ENCODE measurements around the gene ADNP2. TPM values are rescaled to one million over a fixed set of nuclear protein-coding genes. Genes with fewer than 3 reads are reported as not detected.

Gene ADNP2
- total and polyA plus RNA-seq, 2 donors (not counting 1 experiment from before 2014, with no cell fraction given), result 4.7 to 14.7 TPM

GRCh38 chr18:80130555-80130954 is 21.5 kb downstream of the ADNP2 start:
- no peak overlapping the region for H3K27ac ChIP-seq (ENCODE audit: low read length in 2 of 2)

More at GRCh38 chr18:80130555-80130954, 21.5 kb downstream of the ADNP2 start:
- Histone ChIP-seq H3K27me3 (replicated peaks in 1 of 4; ENCODE audit: control extremely low read depth in 1 of 4, control insufficient read depth in 3 of 4, insufficient read depth in 4 of 4, low read length in 3 of 4) (no peaks in the 10 kb centered on the region), H3K4me2 (replicated peaks; ENCODE audit: low read depth, low read length, poor library complexity, severe bottlenecking) (no peak overlapping the region), H3K4me1 (ENCODE audit: control insufficient read depth in 2 of 2, insufficient read depth in 2 of 2, low read length in 2 of 2) (no peaks in the 10 kb centered on the region), H4K20me1 (ENCODE audit: control insufficient read depth, insufficient read depth, low read length, poor library complexity, severe bottlenecking) (peaks cover 6% of the 10 kb centered on the region), H3K9me3 (ENCODE audit: control extremely low read depth in 1 of 3, control insufficient read depth in 2 of 3, insufficient read depth in 1 of 3, low read length in 2 of 3) (no peaks in the 10 kb centered on the region), H3K36me3 (replicated peaks in 1 of 2; ENCODE audit: control extremely low read depth in 1 of 2, control insufficient read depth in 1 of 2, extremely low read depth in 1 of 2, insufficient read depth in 2 of 2, low read length in 1 of 2) (peaks cover 2 to 20% of the 10 kb centered on the region in 2 experiments), H3K79me2 (ENCODE audit: control insufficient read depth, insufficient read depth, low read length) (peaks cover 24% of the 10 kb centered on the region), H2AFZ (ENCODE audit: insufficient read depth, low read depth, low read length, poor library complexity, severe bottlenecking) (no peak overlapping the region), H3K9ac (ENCODE audit: low read length) (no peak overlapping the region), H3K4me3 (ENCODE audit: control extremely low read depth in 1 of 5, extremely low read depth in 1 of 5, insufficient read depth in 1 of 5, low read depth in 2 of 5, low read length in 4 of 5) (no peak overlapping the region)
- CTCF ChIA-PET, result no interaction called here
- Mint-ChIP-seq H3K9me3 (ENCODE audit: insufficient read depth) (no peaks in the 10 kb centered on the region), H3K4me1 (peaks cover 4% of the 10 kb centered on the region), H3K27me3 (no peaks in the 10 kb centered on the region), H3K27ac (no peak overlapping the region), H3K4me3 (no peak overlapping the region)
- DNase-seq, result no peak
- POLR2A ChIA-PET, result no interaction called here
- WGBS (ENCODE audit: insufficient coverage), result no CpG with 5 or more reads among the region's 5 CpGs
- TF ChIP-seq EZH2 (IDR thresholded peaks at IDR 0.05; ENCODE audit: borderline replicate concordance, insufficient read depth, low read depth, low read length, poor library complexity, severe bottlenecking) (no peak), CTCF (IDR thresholded peaks at IDR 0.05) (no peak)
- intact Hi-C loops (cut with micrococcal nuclease), result no loop called here
- no peak for ATAC-seq (ENCODE audit: low read depth)

All from B cell (primary cell).